Right atrium auricular region (tissue), 2 donors: Measurements from ENCODE around the gene C5orf46. TPM values are rescaled to one million over a fixed set of nuclear protein-coding genes. Genes with fewer than 3 reads are reported as not detected.

Source experiments
- DNase-seq: peaks from one replicate; pipeline ENCODE4 v3.0.0-alpha.2; 2019; ENCODE audit warnings: low spot score
- H3K27ac ChIP-seq, 2 donors: fragments of 200-600 bp; sonication (generic); 1 replicate in 1 of 2; 2 replicates in 1 of 2; pipeline ENCODE4 v1.5.1; 2016 to 2019
- H3K27me3 ChIP-seq, 2 donors: fragments of 200-600 bp; sonication (generic); one replicate each; pipeline versions ENCODE4 v1.5.1 to v1.6.0; 2017 to 2019
- H3K36me3 ChIP-seq: fragments of 200-600 bp; sonication (generic); one replicate; pipeline ENCODE4 v1.5.1; 2016
- H3K4me1 ChIP-seq, 2 donors: fragments of 200-600 bp; sonication (generic); one replicate each; pipeline versions ENCODE4 v1.5.1 to v1.6.0; 2017 to 2019
- H3K4me3 ChIP-seq, 2 donors: fragments of 200-600 bp; sonication (generic); 1 replicate in 1 of 2; 2 replicates in 1 of 2; pipeline ENCODE4 v1.5.1; 2017 to 2019; ENCODE audit warnings: mild to moderate bottlenecking in 1 of 2, moderate library complexity in 1 of 2
- H3K9me3 ChIP-seq, 2 donors: fragments of 200-600 bp; sonication (generic); one replicate each; pipeline ENCODE4 v1.5.1; 2019
- total RNA-seq, 2 donors: library from RNA; depleted of rRNA; stranded (reverse); fragments of >200 nt; gene quantifications; one replicate each; pipeline ENCODE4 v1.1.0, GENCODE V29; 2016
- TF ChIP-seq, protein P1 (sequence below), 2 donors: fragments of 200-600 bp; sonication (generic); IDR thresholded peaks; one replicate each; pipeline ENCODE4 v1.5.1; 2019; ENCODE audit warnings: antibody characterized with exemption in 2 of 2

C5orf46 gene
- total RNA-seq, 2 donors from 2014 or later, result 2.7 TPM; not detected in 1

DNA sequence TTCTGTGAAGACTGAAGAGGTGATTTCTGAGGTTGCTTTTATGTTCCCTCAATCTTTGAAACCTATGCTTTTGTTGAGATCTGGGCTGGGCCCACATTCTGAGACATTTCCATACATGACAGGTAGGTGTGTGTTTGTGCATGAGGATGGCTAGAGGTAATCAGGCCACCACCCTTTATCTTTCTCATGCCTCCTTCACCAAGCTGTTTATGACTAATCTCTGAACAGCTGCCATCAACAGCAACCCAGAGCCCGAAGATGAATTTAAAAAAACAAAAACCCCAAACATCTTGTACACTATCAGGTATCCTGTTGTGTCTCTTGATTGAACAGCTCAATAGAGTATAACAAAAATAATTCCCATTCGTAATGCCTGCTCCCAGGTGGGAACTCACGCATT lies 12.6 kb upstream of the C5orf46 start:
- DNase-seq, result no peak
- Histone ChIP-seq H3K27me3 (no peaks in the 10 kb centered on the region), H3K36me3 (no peaks in the 10 kb centered on the region), H3K9me3 (no peaks in the 10 kb centered on the region), H3K27ac (no peak overlapping the region), H3K4me3 (no peak overlapping the region), H3K4me1 (no peaks in the 10 kb centered on the region)
- TF ChIP-seq, protein P1, sequence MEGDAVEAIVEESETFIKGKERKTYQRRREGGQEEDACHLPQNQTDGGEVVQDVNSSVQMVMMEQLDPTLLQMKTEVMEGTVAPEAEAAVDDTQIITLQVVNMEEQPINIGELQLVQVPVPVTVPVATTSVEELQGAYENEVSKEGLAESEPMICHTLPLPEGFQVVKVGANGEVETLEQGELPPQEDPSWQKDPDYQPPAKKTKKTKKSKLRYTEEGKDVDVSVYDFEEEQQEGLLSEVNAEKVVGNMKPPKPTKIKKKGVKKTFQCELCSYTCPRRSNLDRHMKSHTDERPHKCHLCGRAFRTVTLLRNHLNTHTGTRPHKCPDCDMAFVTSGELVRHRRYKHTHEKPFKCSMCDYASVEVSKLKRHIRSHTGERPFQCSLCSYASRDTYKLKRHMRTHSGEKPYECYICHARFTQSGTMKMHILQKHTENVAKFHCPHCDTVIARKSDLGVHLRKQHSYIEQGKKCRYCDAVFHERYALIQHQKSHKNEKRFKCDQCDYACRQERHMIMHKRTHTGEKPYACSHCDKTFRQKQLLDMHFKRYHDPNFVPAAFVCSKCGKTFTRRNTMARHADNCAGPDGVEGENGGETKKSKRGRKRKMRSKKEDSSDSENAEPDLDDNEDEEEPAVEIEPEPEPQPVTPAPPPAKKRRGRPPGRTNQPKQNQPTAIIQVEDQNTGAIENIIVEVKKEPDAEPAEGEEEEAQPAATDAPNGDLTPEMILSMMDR (IDR thresholded peaks at IDR 0.05), result no peak

DNA sequence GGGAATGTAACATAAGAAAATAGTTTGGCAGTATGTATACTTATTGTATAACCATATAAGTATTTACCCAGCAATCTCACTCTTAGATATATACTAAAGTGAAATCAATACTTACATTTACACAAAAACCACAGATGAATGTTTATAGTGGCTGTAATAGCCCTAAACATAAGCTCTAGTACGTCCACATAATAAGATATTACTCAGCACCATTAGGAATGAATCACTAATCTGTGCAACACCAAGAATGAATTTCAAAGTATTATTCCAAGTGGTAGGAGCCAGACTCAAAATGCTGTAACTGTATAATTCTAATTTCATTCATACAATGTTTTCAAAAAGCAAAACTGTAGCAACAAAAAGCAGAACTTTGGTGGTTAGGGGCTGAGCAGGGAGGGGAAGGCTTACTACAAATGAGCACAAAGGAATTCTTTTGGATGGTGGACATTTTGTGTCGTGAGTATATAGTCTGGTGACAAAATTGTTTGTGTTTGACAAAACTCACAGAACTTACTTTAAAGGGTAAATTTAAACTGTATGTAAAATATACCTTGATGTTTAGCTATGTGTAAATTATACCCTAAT lies 11.9 kb upstream of the C5orf46 start:
- Histone ChIP-seq H3K4me1 (no peaks in the 10 kb centered on the region), H3K4me3 (no peak overlapping the region), H3K9me3 (no peaks in the 10 kb centered on the region), H3K27me3 (no peaks in the 10 kb centered on the region), H3K27ac (no peak overlapping the region), H3K36me3 (no peaks in the 10 kb centered on the region)
- no peak for DNase-seq
- TF ChIP-seq, protein P1 (IDR thresholded peaks at IDR 0.05), result no peak

DNA sequence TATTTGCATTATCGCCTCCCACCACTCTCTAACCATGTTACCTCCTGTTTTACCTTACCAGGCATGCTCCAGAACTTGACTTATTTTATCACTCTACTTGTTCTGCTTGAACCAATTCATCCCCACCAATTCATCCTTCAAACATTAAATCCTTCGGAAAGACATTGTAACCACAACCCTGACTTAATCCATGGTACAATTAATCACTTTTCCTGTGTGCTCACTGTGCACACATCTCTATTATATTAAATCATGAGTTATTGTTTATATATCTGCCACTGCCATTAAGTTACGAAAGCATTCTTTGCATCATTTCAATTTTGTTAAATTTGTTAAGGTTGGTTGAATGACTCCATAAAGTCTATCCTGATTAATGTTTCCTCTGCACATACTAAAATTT lies 7.4 kb upstream of the C5orf46 start:
- H3K4me1 ChIP-seq, result peaks cover 0 to 5% of the 10 kb centered on the region in 2 donors
- H3K4me3 ChIP-seq, result no peak overlapping the region
- DNase-seq, result no peak
- no peaks in the 10 kb centered on the region for H3K9me3 ChIP-seq
- no peaks in the 10 kb centered on the region for H3K36me3 ChIP-seq
- TF ChIP-seq, protein P1 (IDR thresholded peaks at IDR 0.05), result no peak
- no peaks in the 10 kb centered on the region for H3K27me3 ChIP-seq
- no peak overlapping the region for H3K27ac ChIP-seq

DNA sequence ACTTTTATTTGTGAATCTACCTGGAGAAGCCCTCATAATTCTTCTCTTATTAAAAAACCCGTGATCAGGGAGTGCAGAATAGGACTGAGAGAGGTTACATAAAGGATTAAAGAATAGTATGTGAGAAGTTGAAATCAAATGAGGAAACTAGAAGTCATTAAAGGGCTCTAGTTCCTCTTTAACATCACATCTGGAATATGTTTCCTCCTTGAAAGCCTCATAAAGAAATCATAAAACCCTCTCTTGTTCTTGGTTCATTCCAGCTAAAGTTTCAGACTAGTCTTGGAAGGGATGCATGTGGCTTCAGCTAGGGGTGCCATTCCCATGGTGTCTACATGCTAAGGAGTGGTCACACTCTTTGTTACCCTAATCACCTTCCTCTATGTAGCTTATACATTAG lies 5.7 kb upstream of the C5orf46 start:
- Histone ChIP-seq H3K4me3 (no peak overlapping the region), H3K27me3 (no peaks in the 10 kb centered on the region), H3K4me1 (peaks cover 0 to 5% of the 10 kb centered on the region in 2 donors), H3K36me3 (no peaks in the 10 kb centered on the region), H3K27ac (peak overlapping the region in 1 of 2 donors; percentile 67), H3K9me3 (no peaks in the 10 kb centered on the region)
- DNase-seq, result no peak
- TF ChIP-seq, protein P1 (IDR thresholded peaks at IDR 0.05), result no peak

DNA sequence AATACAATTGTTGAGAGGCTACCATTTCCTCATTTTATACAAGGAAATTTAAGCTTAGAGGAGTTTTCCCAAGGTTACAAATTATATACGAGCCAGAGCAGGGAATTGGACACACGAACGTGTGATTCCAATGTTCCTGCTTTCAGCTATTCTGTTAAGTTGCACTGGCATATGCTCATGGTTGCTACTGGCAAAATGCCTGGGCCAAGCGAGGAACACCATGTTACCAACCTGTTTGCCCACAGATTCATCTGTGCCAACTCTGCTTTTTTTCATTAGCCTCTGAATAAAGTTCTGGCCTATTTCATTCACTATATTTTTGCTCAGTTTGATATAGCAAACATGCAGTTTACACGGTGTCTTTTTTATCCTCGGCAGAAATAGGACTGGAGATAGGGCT lies 5.1 kb upstream of the C5orf46 start:
- DNase-seq, result no peak
- TF ChIP-seq, protein P1 (IDR thresholded peaks at IDR 0.05), result no peak
- H3K4me3 ChIP-seq, result no peak overlapping the region
- H3K4me1 ChIP-seq, result peaks cover 0 to 9% of the 10 kb centered on the region in 2 donors
- no peaks in the 10 kb centered on the region for H3K27me3 ChIP-seq
- H3K9me3 ChIP-seq, result no peaks in the 10 kb centered on the region
- no peaks in the 10 kb centered on the region for H3K36me3 ChIP-seq
- H3K27ac ChIP-seq, result peak overlapping the region in 1 of 2 donors; percentile 67

DNA sequence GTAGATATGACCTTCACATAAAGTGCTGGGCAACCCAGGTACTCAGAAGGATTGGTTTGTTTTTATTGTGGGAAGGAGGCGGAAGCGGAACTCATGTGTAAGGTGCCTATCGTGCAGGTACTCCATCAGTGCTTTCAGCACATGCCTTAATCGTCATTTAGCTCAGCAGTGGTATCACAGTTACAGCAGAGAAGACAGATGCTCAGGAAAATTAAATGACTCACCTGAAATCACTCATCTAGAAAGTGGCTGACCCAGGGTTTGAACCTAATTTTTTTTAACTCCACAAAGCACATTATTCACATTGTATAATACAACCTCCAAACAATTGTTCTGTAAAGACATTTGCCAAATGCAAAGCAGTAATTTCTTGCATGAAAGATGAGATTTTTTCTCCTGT lies 2.2 kb downstream of the C5orf46 start:
- Histone ChIP-seq H3K4me1 (peaks cover 0 to 10% of the 10 kb centered on the region in 2 donors), H3K4me3 (no peak overlapping the region), H3K27ac (no peak overlapping the region), H3K36me3 (no peaks in the 10 kb centered on the region), H3K27me3 (no peaks in the 10 kb centered on the region), H3K9me3 (no peaks in the 10 kb centered on the region)
- TF ChIP-seq, protein P1 (IDR thresholded peaks at IDR 0.05), result no peak
- no peak for DNase-seq
